OCI-LY1 (cell line): Measurements from ENCODE around the gene FRY.

Source experiments
- H2AFZ ChIP-seq: fragments of 200-600 bp; sonication (generic), shearing (Covaris generic); 2 replicates; pipeline ENCODE4 v1.6.0; 2014; ENCODE audit warnings: antibody characterized with exemption, mild to moderate bottlenecking, low read length
- H3F3A ChIP-seq: fragments of 200-600 bp; sonication (generic), shearing (Covaris generic); 2 replicates; pipeline ENCODE4 v1.6.0; 2014; ENCODE audit warnings: mild to moderate bottlenecking, antibody characterized with exemption, low read length, moderate library complexity; ENCODE audit not compliant: insufficient read depth
- H3K27ac ChIP-seq: fragments of 200-600 bp; sonication (generic); 2 replicates; pipeline ENCODE4 v1.5.1; 2014; ENCODE audit warnings: low read length, mixed run types, mild to moderate bottlenecking, low read depth; ENCODE audit not compliant: poor library complexity, severe bottlenecking
- H3K27me3 ChIP-seq: fragments of 200-600 bp; sonication (generic); 2 replicates; pipeline ENCODE4 v1.6.0; 2014; ENCODE audit warnings: antibody characterized with exemption, mild to moderate bottlenecking, low read length, moderate library complexity; ENCODE audit not compliant: insufficient read depth
- H3K36me3 ChIP-seq: fragments of 200-600 bp; sonication (generic); 2 replicates; pipeline ENCODE4 v1.6.1; 2014; ENCODE audit warnings: mild to moderate bottlenecking, antibody characterized with exemption, low read length, moderate library complexity, mixed read lengths; ENCODE audit not compliant: insufficient read depth
- H3K4me1 ChIP-seq: fragments of 200-600 bp; sonication (generic); 2 replicates; pipeline ENCODE4 v1.5.1; 2014; ENCODE audit warnings: mild to moderate bottlenecking, low read length, moderate library complexity; ENCODE audit not compliant: insufficient read depth, severe bottlenecking
- H3K4me2 ChIP-seq: fragments of 200-600 bp; sonication (generic), shearing (Covaris generic); 2 replicates; pipeline ENCODE4 v1.6.1; 2014; ENCODE audit warnings: low read length
- H3K4me3 ChIP-seq: fragments of 200-600 bp; sonication (generic); 2 replicates; pipeline ENCODE4 v1.5.1; 2014; ENCODE audit warnings: low read length, low read depth, mild to moderate bottlenecking, mixed read lengths; ENCODE audit not compliant: poor library complexity, severe bottlenecking
- H3K79me2 ChIP-seq: fragments of 200-600 bp; shearing (Covaris generic); 2 replicates; pipeline ENCODE4 v1.6.1; 2016; ENCODE audit warnings: mixed run types, low read length, mixed read lengths; ENCODE audit not compliant: insufficient read depth
- H3K9ac ChIP-seq: fragments of 200-600 bp; sonication (generic), shearing (Covaris generic); 2 replicates; pipeline ENCODE4 v1.6.1; 2014; ENCODE audit warnings: mild to moderate bottlenecking, low read length, mixed read lengths
- H3K9me2 ChIP-seq: fragments of 200-600 bp; sonication (generic), shearing (Covaris generic); 2 replicates; pipeline ENCODE4 v1.6.1; 2014; ENCODE audit warnings: low read depth, mild to moderate bottlenecking, low read length, mixed read lengths
- H3K9me3 ChIP-seq: fragments of 200-600 bp; shearing (Covaris generic); 2 replicates; pipeline ENCODE4 v1.6.1; 2014; ENCODE audit warnings: low read length, mixed read lengths
- H4K20me1 ChIP-seq: fragments of 200-600 bp; sonication (generic), shearing (Covaris generic); 2 replicates; pipeline ENCODE4 v1.6.0; 2016; ENCODE audit warnings: mild to moderate bottlenecking, low read length; ENCODE audit not compliant: insufficient read depth
- EZH2 ChIP-seq: fragments of 200-600 bp; sonication (generic), shearing (Covaris generic); IDR thresholded peaks from 2 replicates; pipeline ENCODE4 v1.8.0; 2017; ENCODE audit warnings: borderline replicate concordance, mixed run types, mild to moderate bottlenecking, antibody characterized with exemption, low read length, moderate library complexity, mixed read lengths
- TF ChIP-seq, protein P1 (sequence below): fragments of 200-600 bp; sonication (generic), shearing (Covaris generic); IDR thresholded peaks from 2 replicates; pipeline ENCODE4 v1.5.1; 2017; ENCODE audit warnings: mild to moderate bottlenecking, antibody characterized with exemption, low read length, moderate library complexity, mixed read lengths

Gene FRY

DNA sequence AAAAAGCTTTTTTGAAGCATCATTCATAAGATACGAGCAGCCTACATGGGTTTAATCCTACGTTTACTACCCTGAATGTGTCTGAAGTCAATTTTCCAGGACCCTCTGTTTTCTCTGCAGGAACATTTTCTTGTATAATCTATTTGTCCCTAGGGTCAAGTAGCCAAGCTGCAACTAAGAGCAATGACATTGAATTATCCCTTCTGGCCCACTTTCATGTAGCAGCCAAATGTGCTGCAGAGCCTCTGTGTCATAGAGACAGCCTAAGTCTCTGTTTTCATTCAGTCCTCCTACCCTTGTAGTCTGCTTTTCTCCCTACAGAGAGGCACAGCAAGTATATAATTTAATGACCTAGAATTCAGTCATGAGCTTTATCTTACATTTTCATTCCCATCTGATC, 201.5 kb downstream of the FRY start:
- H3F3A ChIP-seq, result no peaks in the 10 kb centered on the region
- TF ChIP-seq, protein P1, sequence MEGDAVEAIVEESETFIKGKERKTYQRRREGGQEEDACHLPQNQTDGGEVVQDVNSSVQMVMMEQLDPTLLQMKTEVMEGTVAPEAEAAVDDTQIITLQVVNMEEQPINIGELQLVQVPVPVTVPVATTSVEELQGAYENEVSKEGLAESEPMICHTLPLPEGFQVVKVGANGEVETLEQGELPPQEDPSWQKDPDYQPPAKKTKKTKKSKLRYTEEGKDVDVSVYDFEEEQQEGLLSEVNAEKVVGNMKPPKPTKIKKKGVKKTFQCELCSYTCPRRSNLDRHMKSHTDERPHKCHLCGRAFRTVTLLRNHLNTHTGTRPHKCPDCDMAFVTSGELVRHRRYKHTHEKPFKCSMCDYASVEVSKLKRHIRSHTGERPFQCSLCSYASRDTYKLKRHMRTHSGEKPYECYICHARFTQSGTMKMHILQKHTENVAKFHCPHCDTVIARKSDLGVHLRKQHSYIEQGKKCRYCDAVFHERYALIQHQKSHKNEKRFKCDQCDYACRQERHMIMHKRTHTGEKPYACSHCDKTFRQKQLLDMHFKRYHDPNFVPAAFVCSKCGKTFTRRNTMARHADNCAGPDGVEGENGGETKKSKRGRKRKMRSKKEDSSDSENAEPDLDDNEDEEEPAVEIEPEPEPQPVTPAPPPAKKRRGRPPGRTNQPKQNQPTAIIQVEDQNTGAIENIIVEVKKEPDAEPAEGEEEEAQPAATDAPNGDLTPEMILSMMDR, result no peak
- no peak overlapping the region for H3K27ac ChIP-seq
- no peaks in the 10 kb centered on the region for H4K20me1 ChIP-seq
- peaks cover 5% of the 10 kb centered on the region for H3K4me1 ChIP-seq
- H3K9me2 ChIP-seq, result no peaks in the 10 kb centered on the region
- H2AFZ ChIP-seq, result no peak overlapping the region
- no peaks in the 10 kb centered on the region for H3K36me3 ChIP-seq
- H3K9ac ChIP-seq, result no peak overlapping the region
- H3K4me3 ChIP-seq, result no peak overlapping the region
- H3K79me2 ChIP-seq, result no peaks in the 10 kb centered on the region
- H3K27me3 ChIP-seq, result no peaks in the 10 kb centered on the region; the same call in 1 of the 2 replicates
- no peak overlapping the region for H3K4me2 ChIP-seq
- H3K9me3 ChIP-seq, result no peaks in the 10 kb centered on the region

DNA sequence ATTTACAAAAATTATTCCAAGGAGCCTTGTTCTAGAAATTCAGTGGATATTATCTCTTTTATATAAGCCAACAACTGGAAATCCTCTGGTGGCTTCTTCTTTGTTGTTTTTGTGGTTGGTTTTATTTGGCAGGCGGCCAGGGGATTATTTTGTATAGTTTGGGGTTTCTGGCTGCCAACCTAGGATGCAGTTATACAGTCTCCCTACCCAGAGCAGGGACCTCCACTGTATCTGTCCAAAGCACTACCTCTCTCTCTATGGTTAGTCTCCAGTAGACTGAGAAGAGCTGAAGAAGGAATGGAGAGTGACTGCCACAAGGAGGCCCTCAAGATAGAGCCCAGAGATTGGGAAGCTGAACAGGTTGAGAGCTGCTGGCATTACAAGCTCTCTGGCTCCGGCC, 203.3 kb downstream of the FRY start:
- H2AFZ ChIP-seq, result no peak overlapping the region
- no peaks in the 10 kb centered on the region for H3K79me2 ChIP-seq
- H3K36me3 ChIP-seq, result no peaks in the 10 kb centered on the region
- no peaks in the 10 kb centered on the region for H4K20me1 ChIP-seq
- H3K9me3 ChIP-seq, result no peaks in the 10 kb centered on the region
- no peaks in the 10 kb centered on the region; the same call in 1 of the 2 replicates for H3K27me3 ChIP-seq
- H3K27ac ChIP-seq, result no peak overlapping the region
- H3K4me3 ChIP-seq, result no peak overlapping the region
- no peak overlapping the region for H3K9ac ChIP-seq
- H3K9me2 ChIP-seq, result no peaks in the 10 kb centered on the region
- TF ChIP-seq EZH2, result no peak
- TF ChIP-seq, protein P1, result no peak
- H3K4me2 ChIP-seq, result no peak overlapping the region
- H3F3A ChIP-seq, result no peaks in the 10 kb centered on the region
- peaks cover 5% of the 10 kb centered on the region for H3K4me1 ChIP-seq

DNA sequence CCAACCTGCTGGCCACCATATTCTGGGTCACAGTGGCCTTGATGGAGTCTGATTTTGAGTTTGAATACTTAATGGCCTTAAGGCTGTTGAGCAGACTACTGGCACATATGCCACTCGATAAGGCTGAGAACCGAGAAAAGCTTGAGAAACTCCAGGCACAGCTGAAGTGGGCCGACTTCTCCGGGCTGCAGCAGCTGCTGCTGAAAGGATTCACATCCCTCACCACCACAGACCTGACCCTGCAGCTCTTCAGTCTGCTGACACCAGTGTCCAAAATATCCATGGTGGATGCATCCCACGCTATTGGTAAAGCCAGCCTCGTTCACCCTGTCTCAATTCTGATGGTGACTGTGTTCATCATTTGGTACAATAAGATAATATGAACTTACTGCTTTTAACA, 206.1 kb downstream of the FRY start:
- H3K36me3 ChIP-seq, result no peaks in the 10 kb centered on the region
- TF ChIP-seq, protein P1, result no peak
- no peak for TF ChIP-seq EZH2

More for the DNA sequence above, 206.1 kb downstream of the FRY start:
- Histone ChIP-seq H3K4me2 (no peak overlapping the region), H3K4me3 (no peak overlapping the region), H3K9ac (no peak overlapping the region), H3K9me3 (no peaks in the 10 kb centered on the region), H3K27ac (no peak overlapping the region), H4K20me1 (no peaks in the 10 kb centered on the region), H3K4me1 (peaks cover 5% of the 10 kb centered on the region), H3K27me3 (no peaks in the 10 kb centered on the region; the same call in 1 of the 2 replicates), H2AFZ (no peak overlapping the region), H3F3A (no peaks in the 10 kb centered on the region), H3K79me2 (no peaks in the 10 kb centered on the region), H3K9me2 (no peaks in the 10 kb centered on the region)
